Smooth muscle cell (in vitro differentiated cells): ENCODE measurements around the gene PSIP1. TPM values are rescaled to one million over a fixed set of nuclear protein-coding genes. Genes with fewer than 3 reads are reported as not detected.

Source experiments
- DNase-seq: peaks from one replicate; lab custom pipeline; 2025; ENCODE audit not compliant: unreplicated experiment; lab: John Stamatoyannopoulos, UW
- H2AFZ ChIP-seq: fragments of 200-600 bp; sonication (generic); 2 replicates; pipeline ENCODE4 v1.6.0; 2016; ENCODE audit warnings: antibody characterized with exemption, low read depth, mild to moderate bottlenecking
- H3F3A ChIP-seq: fragments of 200-600 bp; sonication (generic); 2 replicates; pipeline ENCODE4 v1.6.0; 2017; ENCODE audit warnings: antibody characterized with exemption, low read depth
- H3K27ac ChIP-seq: fragments of 200-600 bp; sonication (generic); 2 replicates; pipeline ENCODE4 v1.5.1; 2016; ENCODE audit warnings: low read depth, mild to moderate bottlenecking
- H3K27me3 ChIP-seq: fragments of 200-600 bp; sonication (generic); 2 replicates; pipeline ENCODE4 v1.6.1; 2016; ENCODE audit warnings: low read depth, mild to moderate bottlenecking
- H3K36me3 ChIP-seq: fragments of 200-600 bp; sonication (generic); 2 replicates; pipeline ENCODE4 v1.5.1; 2016; ENCODE audit warnings: low read depth
- H3K4me1 ChIP-seq: fragments of 200-600 bp; sonication (generic); 2 replicates; pipeline ENCODE4 v1.5.1; 2016; ENCODE audit warnings: low read depth
- H3K4me2 ChIP-seq: fragments of 200-600 bp; sonication (generic); 2 replicates; pipeline ENCODE4 v1.6.0; 2016; ENCODE audit warnings: mild to moderate bottlenecking
- H3K4me3 ChIP-seq: fragments of 200-600 bp; sonication (generic); 2 replicates; pipeline ENCODE4 v1.5.1; 2016; ENCODE audit warnings: mild to moderate bottlenecking
- H3K79me2 ChIP-seq: fragments of 200-600 bp; sonication (generic); 2 replicates; pipeline ENCODE4 v1.6.0; 2016; ENCODE audit warnings: low read depth, mild to moderate bottlenecking
- H3K9ac ChIP-seq: fragments of 200-600 bp; sonication (generic); 2 replicates; pipeline ENCODE4 v1.6.0; 2016; ENCODE audit warnings: low read depth
- H3K9me3 ChIP-seq: fragments of 200-600 bp; sonication (generic); replicated peaks from 2 replicates; pipeline ENCODE4 v1.5.1; 2016; ENCODE audit warnings: low read depth
- H4K20me1 ChIP-seq: fragments of 200-600 bp; sonication (generic); 2 replicates; pipeline ENCODE4 v1.6.0; 2016; ENCODE audit warnings: low read depth
- CTCF ChIP-seq: fragments of 200-600 bp; sonication (generic); IDR thresholded peaks from 2 replicates; pipeline ENCODE4 v1.5.1; 2017; ENCODE audit warnings: borderline replicate concordance, mild to moderate bottlenecking, antibody characterized with exemption; ENCODE audit not compliant: insufficient read depth, poor library complexity, severe bottlenecking
- WGBS: methylation state at CpG from one replicate; pipeline ENCODE4 v1.1.7; 2016; ENCODE audit warnings: low lambda C conversion rate; 5-methylcytosine and 5-hydroxymethylcytosine counted together
- polyA plus RNA-seq: library from polyadenylated mRNA; unstranded; fragments of >200 nt; fragmentation: Nextera tagmentation; extraction: Ambion mirVana; gene quantifications from 2 replicates; pipeline ENCODE4 v1.2.1, GENCODE V29; 2016
- total RNA-seq: library from RNA; depleted of rRNA; stranded (reverse); fragments of >200 nt; gene quantifications from 2 replicates; pipeline ENCODE4 v1.2.3, GENCODE V29; 2014

Gene PSIP1
- total and polyA plus RNA-seq, 2 experiments from 2014 or later: 25.1 to 31.9 TPM

GRCh38 chr9:15468145-15468544 lies 42.6 kb downstream of the PSIP1 start:
- H2AFZ ChIP-seq: no peak overlapping the region
- no peak overlapping the region for H3K4me2 ChIP-seq
- no peak overlapping the region for H3K27ac ChIP-seq
- WGBS: 91% methylated on average over 3 of the region's 3 CpGs
- no peak for DNase-seq
- H3F3A ChIP-seq: peaks cover 9% of the 10 kb centered on the region
- TF ChIP-seq CTCF: no peak
- no peak overlapping the region for H3K4me3 ChIP-seq
- peaks cover 11% of the 10 kb centered on the region for H3K36me3 ChIP-seq
- H3K9ac ChIP-seq: no peak overlapping the region
- H3K79me2 ChIP-seq: no peaks in the 10 kb centered on the region
- H3K4me1 ChIP-seq: no peaks in the 10 kb centered on the region
- no peaks in the 10 kb centered on the region for H3K9me3 ChIP-seq
- H3K27me3 ChIP-seq: no peaks in the 10 kb centered on the region
- no peaks in the 10 kb centered on the region for H4K20me1 ChIP-seq

GRCh38 chr9:15461601-15462000 lies 49.2 kb downstream of the PSIP1 start:
- Histone ChIP-seq H3K4me1 (no peaks in the 10 kb centered on the region), H4K20me1 (no peaks in the 10 kb centered on the region), H3K4me3 (no peak overlapping the region), H3K79me2 (no peaks in the 10 kb centered on the region), H3F3A (peaks cover 9% of the 10 kb centered on the region), H2AFZ (no peak overlapping the region), H3K4me2 (no peak overlapping the region), H3K27ac (no peak overlapping the region), H3K9me3 (no peaks in the 10 kb centered on the region), H3K27me3 (no peaks in the 10 kb centered on the region), H3K9ac (no peak overlapping the region), H3K36me3 (peaks cover 41% of the 10 kb centered on the region)
- DNase-seq: no peak
- TF ChIP-seq CTCF: no peak
- WGBS: 85% methylated on average over 2 of the region's 2 CpGs

- H3K9me3 ChIP-seq: no peaks in the 10 kb centered on the region
- H3K27me3 ChIP-seq: no peaks in the 10 kb centered on the region
- H2AFZ ChIP-seq: no peak overlapping the region
- H3K4me3 ChIP-seq: no peak overlapping the region
- peaks cover 47% of the 10 kb centered on the region for H3K36me3 ChIP-seq
- no peak overlapping the region for H3K4me2 ChIP-seq
- no peak overlapping the region for H3K9ac ChIP-seq
- H3K4me1 ChIP-seq: no peaks in the 10 kb centered on the region
- no peak for DNase-seq
- peaks cover 9% of the 10 kb centered on the region for H3F3A ChIP-seq
- no peak for TF ChIP-seq CTCF
- no peaks in the 10 kb centered on the region for H4K20me1 ChIP-seq
- 96% methylated on average over 8 of the region's 8 CpGs for WGBS
- H3K79me2 ChIP-seq: no peaks in the 10 kb centered on the region
- no peak overlapping the region for H3K27ac ChIP-seq
Measured at GRCh38 chr9:15461056-15461455, 49.7 kb downstream of the PSIP1 start.

GRCh38 chr9:15453956-15454355 lies 56.8 kb downstream of the PSIP1 start:
- Histone ChIP-seq H2AFZ (no peak overlapping the region), H3K4me3 (no peak overlapping the region)
- TF ChIP-seq CTCF: no peak

More at GRCh38 chr9:15453956-15454355, 56.8 kb downstream of the PSIP1 start:
- Histone ChIP-seq H3K27ac (no peak overlapping the region), H4K20me1 (peaks cover 26% of the 10 kb centered on the region), H3K4me2 (no peak overlapping the region), H3K9ac (no peak overlapping the region), H3K27me3 (no peaks in the 10 kb centered on the region), H3K36me3 (peaks cover 60% of the 10 kb centered on the region), H3F3A (no peaks in the 10 kb centered on the region), H3K4me1 (no peaks in the 10 kb centered on the region), H3K9me3 (no peaks in the 10 kb centered on the region), H3K79me2 (peaks cover 7% of the 10 kb centered on the region)
- WGBS: 93% methylated on average over 5 of the region's 5 CpGs
- DNase-seq: no peak
